ENCODE measurements around the gene COA8.
"Not testable (repeated sequence)": the region's sequence is repeated elsewhere in the genome, so short reads cannot be mapped to it uniquely, and the experiment has no call there.

COA8 gene

GRCh38 chr14:103522649-103523574, 39.8 kb upstream of the COA8 start, which contains the start of gene CKB:
CKB (minus strand) TSS chr14:103522830; CDS start chr14:103522493, 337 bp downstream.
- H3K9ac ChIP-seq: no peak within 1 kb of the TSS
- no peaks in the 10 kb centered on the region for H3K79me2 ChIP-seq (ENCODE audit: insufficient read depth, low read depth)
- H4K20me1 ChIP-seq (ENCODE audit: insufficient read depth): no peaks in the 10 kb centered on the region
- no peak within 1 kb of the TSS for H3K4me2 ChIP-seq
- no peak within 1 kb of the TSS for H3K4me3 ChIP-seq (IDR thresholded peaks at IDR 0.05; ENCODE audit: insufficient read depth, low read depth, low read length)
- peaks cover 5% of the 10 kb centered on the region; the same call in 1 of the 2 replicates for H3K27me3 ChIP-seq (ENCODE audit: insufficient read depth, low read depth)
- H3K36me3 ChIP-seq (ENCODE audit: insufficient read depth): no peaks in the 10 kb centered on the region
- peaks cover 8% of the 10 kb centered on the region for H3K4me1 ChIP-seq (ENCODE audit: low read depth, poor library complexity, severe bottlenecking)
- no peak for TF ChIP-seq CTCF (conservative IDR thresholded peaks at IDR 0.05; ENCODE audit: low read depth, low read length)
- H2AFZ ChIP-seq (ENCODE audit: low read depth): no peak within 1 kb of the TSS
- no peak within 1 kb of the TSS for H3K27ac ChIP-seq

GRCh38 chr14:103523575-103523954, 39.2 kb upstream of the COA8 start:
- H3K36me3 ChIP-seq (ENCODE audit: insufficient read depth): no peaks in the 10 kb centered on the region
- no peak overlapping the region for H2AFZ ChIP-seq (ENCODE audit: low read depth)
- H4K20me1 ChIP-seq (ENCODE audit: insufficient read depth): no peaks in the 10 kb centered on the region
- no peaks in the 10 kb centered on the region for H3K79me2 ChIP-seq (ENCODE audit: insufficient read depth, low read depth)
- no peak overlapping the region for H3K27ac ChIP-seq
- H3K4me1 ChIP-seq (ENCODE audit: low read depth, poor library complexity, severe bottlenecking): peaks cover 8% of the 10 kb centered on the region
- no peak overlapping the region for H3K4me2 ChIP-seq
- H3K4me3 ChIP-seq (IDR thresholded peaks at IDR 0.05; ENCODE audit: insufficient read depth, low read depth, low read length): no peak overlapping the region
- H3K27me3 ChIP-seq (ENCODE audit: insufficient read depth, low read depth): peaks cover 5% of the 10 kb centered on the region; the same call in 1 of the 2 replicates
- TF ChIP-seq CTCF (conservative IDR thresholded peaks at IDR 0.05; ENCODE audit: low read depth, low read length): no peak
- no peak overlapping the region for H3K9ac ChIP-seq

GRCh38 chr14:103524002-103524935, 38.5 kb upstream of the COA8 start:
- Histone ChIP-seq H3K36me3 (ENCODE audit: insufficient read depth) (no peaks in the 10 kb centered on the region), H3K9ac (no peak overlapping the region), H3K4me2 (no peak overlapping the region), H4K20me1 (ENCODE audit: insufficient read depth) (no peaks in the 10 kb centered on the region), H3K27me3 (ENCODE audit: insufficient read depth, low read depth) (peaks cover 5% of the 10 kb centered on the region; the same call in 1 of the 2 replicates), H3K27ac (no peak overlapping the region), H2AFZ (ENCODE audit: low read depth) (no peak overlapping the region), H3K4me1 (ENCODE audit: low read depth, poor library complexity, severe bottlenecking) (peaks cover 8% of the 10 kb centered on the region), H3K4me3 (IDR thresholded peaks at IDR 0.05; ENCODE audit: insufficient read depth, low read depth, low read length) (no peak overlapping the region), H3K79me2 (ENCODE audit: insufficient read depth, low read depth) (no peaks in the 10 kb centered on the region)
- TF ChIP-seq CTCF (conservative IDR thresholded peaks at IDR 0.05; ENCODE audit: low read depth, low read length): no peak

- H3K4me2 ChIP-seq; H3K36me3 ChIP-seq (ENCODE audit: insufficient read depth); H3K79me2 ChIP-seq (ENCODE audit: insufficient read depth, low read depth); H3K9ac ChIP-seq; H3K4me3 ChIP-seq (IDR thresholded peaks at IDR 0.05; ENCODE audit: insufficient read depth, low read depth, low read length); H2AFZ ChIP-seq (ENCODE audit: low read depth); H3K4me1 ChIP-seq (ENCODE audit: low read depth, poor library complexity, severe bottlenecking); H3K27me3 ChIP-seq (ENCODE audit: insufficient read depth, low read depth); H4K20me1 ChIP-seq (ENCODE audit: insufficient read depth); H3K27ac ChIP-seq: not testable (repeated sequence)
Measured at GRCh38 chr14:103525430-103526246, 37.1 kb upstream of the COA8 start.
